ENCODE data around the gene CHCHD6.

GRCh38 chr3:126985132-126985985 lies 281.3 kb downstream of the CHCHD6 start:
- no peak for TF ChIP-seq POLR2AphosphoS5 (IDR thresholded peaks at IDR 0.05; ENCODE audit: borderline replicate concordance, low read depth, low read length)
- TF ChIP-seq EZH2 (IDR thresholded peaks at IDR 0.05), result no peak
- no peak for TF ChIP-seq FOXP2 (optimal IDR thresholded peaks at IDR 0.05; ENCODE audit: control extremely low read depth, extremely low read length, insufficient read depth)

Measured in SK-N-MC (cell line).